SK-N-SH treated with all-trans-retinoic acid at 6 μM for 48 hours (cell line): ENCODE measurements around the gene PSMB10.
"Not testable (repeated sequence)": the region's sequence is repeated elsewhere in the genome, so short reads cannot be mapped to it uniquely, and the experiment has no call there.

Experiments
- ARNTL ChIP-seq: fragments of 450-650 bp; formaldehyde crosslinking; IDR thresholded peaks from 2 replicates; pipeline ENCODE4 v1.5.0; 2020; ENCODE audit warnings: low read depth, mild to moderate bottlenecking, moderate library complexity, borderline replicate concordance
- ESRRG ChIP-seq: fragments of 250-450 bp; sonication (Bioruptor Pico); IDR thresholded peaks from 2 replicates; pipeline ENCODE4 v1.6.1; 2021; ENCODE audit warnings: mild to moderate bottlenecking
- PPARA ChIP-seq: fragments of 250-450 bp; sonication (Bioruptor Pico); IDR thresholded peaks from 2 replicates; pipeline ENCODE4 v1.5.0; 2020; ENCODE audit warnings: mild to moderate bottlenecking, borderline replicate concordance
- RARB ChIP-seq: fragments of 250-450 bp; sonication (Bioruptor Pico); IDR thresholded peaks from 2 replicates; pipeline ENCODE4 v1.8.0; 2021; ENCODE audit warnings: mild to moderate bottlenecking, moderate library complexity
- TOX ChIP-seq: fragments of 250-450 bp; sonication (Bioruptor Pico); IDR thresholded peaks from 2 replicates; pipeline ENCODE4 v1.8.0; 2021; ENCODE audit warnings: mild to moderate bottlenecking, moderate library complexity, borderline replicate concordance
- ZFP3 ChIP-seq: fragments of 250-450 bp; sonication (Bioruptor Pico); IDR thresholded peaks from 2 replicates; pipeline ENCODE4 v1.5.0; 2020; ENCODE audit warnings: mild to moderate bottlenecking, moderate library complexity
- ZFP30 ChIP-seq: fragments of 450-650 bp; formaldehyde crosslinking; IDR thresholded peaks from 2 replicates; pipeline ENCODE4 v1.5.0; 2022; ENCODE audit warnings: mild to moderate bottlenecking, moderate library complexity
- ZNF565 ChIP-seq: fragments of 450-650 bp; formaldehyde crosslinking; conservative IDR thresholded peaks from 2 replicates; pipeline ENCODE4 v1.5.0; 2020; ENCODE audit warnings: low read depth, mild to moderate bottlenecking, moderate library complexity
- ZNF8 ChIP-seq: fragments of 450-650 bp; formaldehyde crosslinking; IDR thresholded peaks from 2 replicates; pipeline ENCODE4 v1.5.0; 2020; ENCODE audit warnings: mild to moderate bottlenecking, moderate library complexity
- TF ChIP-seq, protein P1 (sequence below): fragments of 250-450 bp; sonication (Bioruptor Pico); IDR thresholded peaks from 2 replicates; pipeline ENCODE4 v1.8.0; 2020; ENCODE audit warnings: mild to moderate bottlenecking, moderate library complexity, borderline replicate concordance
- TF ChIP-seq, protein P2 (sequence below): fragments of 250-450 bp; sonication (Bioruptor Pico); IDR thresholded peaks from 2 replicates; pipeline ENCODE4 v1.5.1; 2021; ENCODE audit warnings: mild to moderate bottlenecking, moderate library complexity
- TF ChIP-seq, protein P3 (sequence below): fragments of 250-450 bp; sonication (Bioruptor Pico); IDR thresholded peaks from 2 replicates; pipeline ENCODE4 v1.5.0; 2020; ENCODE audit warnings: mild to moderate bottlenecking, moderate library complexity
- TF ChIP-seq, protein P4 (sequence below): fragments of 250-450 bp; sonication (Bioruptor Pico); IDR thresholded peaks from 2 replicates; pipeline ENCODE4 v1.8.0; 2021; ENCODE audit warnings: low read depth, mild to moderate bottlenecking, moderate library complexity, borderline replicate concordance

DNA sequence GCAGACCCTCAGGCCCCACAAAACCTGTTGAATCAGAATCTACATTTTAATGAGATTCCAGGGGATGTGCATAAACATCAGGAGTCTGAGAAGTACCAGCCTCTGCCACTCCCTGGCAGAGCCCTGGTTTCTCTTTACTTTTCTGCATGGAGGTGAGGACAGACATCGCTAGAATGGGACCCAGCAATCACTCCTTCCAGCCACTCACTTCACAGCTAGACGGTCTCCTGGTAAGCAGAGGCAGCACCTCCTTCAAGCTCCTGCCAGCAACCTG, 21.2 kb downstream of the PSMB10 start:
- not testable (repeated sequence) for TF ChIP-seq TOX (CRISPR knock-in tag); PPARA (CRISPR knock-in tag); ESRRG (CRISPR knock-in tag); ZNF8; ARNTL (CRISPR knock-in tag); RARB (CRISPR knock-in tag); ZFP3 (CRISPR knock-in tag); ZNF565; ZFP30 (CRISPR knock-in tag)
- TF ChIP-seq, protein P1, sequence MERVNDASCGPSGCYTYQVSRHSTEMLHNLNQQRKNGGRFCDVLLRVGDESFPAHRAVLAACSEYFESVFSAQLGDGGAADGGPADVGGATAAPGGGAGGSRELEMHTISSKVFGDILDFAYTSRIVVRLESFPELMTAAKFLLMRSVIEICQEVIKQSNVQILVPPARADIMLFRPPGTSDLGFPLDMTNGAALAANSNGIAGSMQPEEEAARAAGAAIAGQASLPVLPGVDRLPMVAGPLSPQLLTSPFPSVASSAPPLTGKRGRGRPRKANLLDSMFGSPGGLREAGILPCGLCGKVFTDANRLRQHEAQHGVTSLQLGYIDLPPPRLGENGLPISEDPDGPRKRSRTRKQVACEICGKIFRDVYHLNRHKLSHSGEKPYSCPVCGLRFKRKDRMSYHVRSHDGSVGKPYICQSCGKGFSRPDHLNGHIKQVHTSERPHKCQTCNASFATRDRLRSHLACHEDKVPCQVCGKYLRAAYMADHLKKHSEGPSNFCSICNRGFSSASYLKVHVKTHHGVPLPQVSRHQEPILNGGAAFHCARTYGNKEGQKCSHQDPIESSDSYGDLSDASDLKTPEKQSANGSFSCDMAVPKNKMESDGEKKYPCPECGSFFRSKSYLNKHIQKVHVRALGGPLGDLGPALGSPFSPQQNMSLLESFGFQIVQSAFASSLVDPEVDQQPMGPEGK, result not testable (repeated sequence)
- TF ChIP-seq, protein P2, sequence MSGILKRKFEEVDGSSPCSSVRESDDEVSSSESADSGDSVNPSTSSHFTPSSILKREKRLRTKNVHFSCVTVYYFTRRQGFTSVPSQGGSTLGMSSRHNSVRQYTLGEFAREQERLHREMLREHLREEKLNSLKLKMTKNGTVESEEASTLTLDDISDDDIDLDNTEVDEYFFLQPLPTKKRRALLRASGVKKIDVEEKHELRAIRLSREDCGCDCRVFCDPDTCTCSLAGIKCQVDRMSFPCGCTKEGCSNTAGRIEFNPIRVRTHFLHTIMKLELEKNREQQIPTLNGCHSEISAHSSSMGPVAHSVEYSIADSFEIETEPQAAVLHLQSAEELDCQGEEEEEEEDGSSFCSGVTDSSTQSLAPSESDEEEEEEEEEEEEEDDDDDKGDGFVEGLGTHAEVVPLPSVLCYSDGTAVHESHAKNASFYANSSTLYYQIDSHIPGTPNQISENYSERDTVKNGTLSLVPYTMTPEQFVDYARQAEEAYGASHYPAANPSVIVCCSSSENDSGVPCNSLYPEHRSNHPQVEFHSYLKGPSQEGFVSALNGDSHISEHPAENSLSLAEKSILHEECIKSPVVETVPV (CRISPR knock-in tag), result not testable (repeated sequence)
- TF ChIP-seq, protein P3, sequence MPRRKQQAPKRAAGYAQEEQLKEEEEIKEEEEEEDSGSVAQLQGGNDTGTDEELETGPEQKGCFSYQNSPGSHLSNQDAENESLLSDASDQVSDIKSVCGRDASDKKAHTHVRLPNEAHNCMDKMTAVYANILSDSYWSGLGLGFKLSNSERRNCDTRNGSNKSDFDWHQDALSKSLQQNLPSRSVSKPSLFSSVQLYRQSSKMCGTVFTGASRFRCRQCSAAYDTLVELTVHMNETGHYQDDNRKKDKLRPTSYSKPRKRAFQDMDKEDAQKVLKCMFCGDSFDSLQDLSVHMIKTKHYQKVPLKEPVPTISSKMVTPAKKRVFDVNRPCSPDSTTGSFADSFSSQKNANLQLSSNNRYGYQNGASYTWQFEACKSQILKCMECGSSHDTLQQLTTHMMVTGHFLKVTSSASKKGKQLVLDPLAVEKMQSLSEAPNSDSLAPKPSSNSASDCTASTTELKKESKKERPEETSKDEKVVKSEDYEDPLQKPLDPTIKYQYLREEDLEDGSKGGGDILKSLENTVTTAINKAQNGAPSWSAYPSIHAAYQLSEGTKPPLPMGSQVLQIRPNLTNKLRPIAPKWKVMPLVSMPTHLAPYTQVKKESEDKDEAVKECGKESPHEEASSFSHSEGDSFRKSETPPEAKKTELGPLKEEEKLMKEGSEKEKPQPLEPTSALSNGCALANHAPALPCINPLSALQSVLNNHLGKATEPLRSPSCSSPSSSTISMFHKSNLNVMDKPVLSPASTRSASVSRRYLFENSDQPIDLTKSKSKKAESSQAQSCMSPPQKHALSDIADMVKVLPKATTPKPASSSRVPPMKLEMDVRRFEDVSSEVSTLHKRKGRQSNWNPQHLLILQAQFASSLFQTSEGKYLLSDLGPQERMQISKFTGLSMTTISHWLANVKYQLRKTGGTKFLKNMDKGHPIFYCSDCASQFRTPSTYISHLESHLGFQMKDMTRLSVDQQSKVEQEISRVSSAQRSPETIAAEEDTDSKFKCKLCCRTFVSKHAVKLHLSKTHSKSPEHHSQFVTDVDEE, result not testable (repeated sequence)
- TF ChIP-seq, protein P4, sequence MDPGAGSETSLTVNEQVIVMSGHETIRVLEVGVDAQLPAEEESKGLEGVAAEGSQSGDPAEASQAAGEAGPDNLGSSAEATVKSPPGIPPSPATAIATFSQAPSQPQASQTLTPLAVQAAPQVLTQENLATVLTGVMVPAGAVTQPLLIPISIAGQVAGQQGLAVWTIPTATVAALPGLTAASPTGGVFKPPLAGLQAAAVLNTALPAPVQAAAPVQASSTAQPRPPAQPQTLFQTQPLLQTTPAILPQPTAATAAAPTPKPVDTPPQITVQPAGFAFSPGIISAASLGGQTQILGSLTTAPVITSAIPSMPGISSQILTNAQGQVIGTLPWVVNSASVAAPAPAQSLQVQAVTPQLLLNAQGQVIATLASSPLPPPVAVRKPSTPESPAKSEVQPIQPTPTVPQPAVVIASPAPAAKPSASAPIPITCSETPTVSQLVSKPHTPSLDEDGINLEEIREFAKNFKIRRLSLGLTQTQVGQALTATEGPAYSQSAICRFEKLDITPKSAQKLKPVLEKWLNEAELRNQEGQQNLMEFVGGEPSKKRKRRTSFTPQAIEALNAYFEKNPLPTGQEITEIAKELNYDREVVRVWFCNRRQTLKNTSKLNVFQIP, result not testable (repeated sequence)
